H1 (cell line): Measurements from ENCODE around the gene COLEC12. TPM values are rescaled to one million over a fixed set of nuclear protein-coding genes. Genes with fewer than 3 reads are reported as not detected.
A peak's percentile ranks its signal among the peaks of the same experiment; 100 is the strongest.

ENCODE experiments used
- CREB1 ChIP-seq: IDR thresholded peaks from 2 replicates; pipeline ENCODE4 v1.6.1; 2012; ENCODE audit warnings: inconsistent platforms
- CTBP2 ChIP-seq: IDR thresholded peaks from 2 replicates; pipeline ENCODE4 v1.7.0; 2011; ENCODE audit warnings: borderline replicate concordance, mild to moderate bottlenecking, moderate library complexity, mixed read lengths, low read length; ENCODE audit not compliant: insufficient read depth, insufficient read length
- EP300 ChIP-seq, 2 experiments: IDR thresholded peaks; 1 replicate in 1 of 2; 2 replicates in 1 of 2; pipeline ENCODE4 v1.6.1; 2011 to 2012; ENCODE audit warnings: low read depth in 2 of 2, low read length in 2 of 2, mild to moderate bottlenecking in 2 of 2, borderline replicate concordance in 1 of 2, inconsistent platforms in 1 of 2, moderate library complexity in 1 of 2
- HDAC2 ChIP-seq, 2 experiments: fragments of 300-600 bp in 1 of 2; sonication (generic) in 1 of 2; IDR thresholded peaks; 2 replicates each; pipeline ENCODE4 v1.6.1; 2011 to 2012; ENCODE audit warnings: low read depth in 2 of 2, low read length in 2 of 2, mild to moderate bottlenecking in 2 of 2, moderate library complexity in 2 of 2, borderline replicate concordance in 1 of 2, inconsistent platforms in 1 of 2
- JUND ChIP-seq: IDR thresholded peaks from 2 replicates; pipeline ENCODE4 v1.6.1; 2011; ENCODE audit warnings: mild to moderate bottlenecking, improper control_type of control experiment, low read length
- KDM4A ChIP-seq: IDR thresholded peaks from one replicate; pipeline ENCODE4 v1.7.1; 2012; ENCODE audit warnings: low read depth, mild to moderate bottlenecking, moderate library complexity, low read length, inconsistent platforms; ENCODE audit not compliant: severe bottlenecking
- KDM5A ChIP-seq: fragments of 200-600 bp; IDR thresholded peaks from 2 replicates; pipeline ENCODE4 v1.7.1; 2012; ENCODE audit warnings: mild to moderate bottlenecking, low read length, inconsistent platforms, mixed read lengths
- NRF1 ChIP-seq: IDR thresholded peaks from 2 replicates; pipeline ENCODE4 v1.6.1; 2011; ENCODE audit warnings: mild to moderate bottlenecking, low read depth, low read length, improper control_type of control experiment
- PHF8 ChIP-seq: fragments of 200-600 bp; sonication (generic); conservative IDR thresholded peaks from 2 replicates; pipeline ENCODE4 v1.7.1; 2012; ENCODE audit warnings: low read depth, mild to moderate bottlenecking, inconsistent platforms, low read length, moderate library complexity
- POLR2A ChIP-seq, 2 experiments: IDR thresholded peaks; 1 replicate in 1 of 2; 2 replicates in 1 of 2; pipeline ENCODE4 v1.6.1; 2011; ENCODE audit warnings: low read depth in 2 of 2, low read length in 2 of 2, mild to moderate bottlenecking in 2 of 2; ENCODE audit errors: control extremely low read depth in 1 of 2
- POLR2AphosphoS5 ChIP-seq: IDR thresholded peaks from 2 replicates; pipeline ENCODE4 v1.6.1; 2011; ENCODE audit warnings: low read depth, low read length
- RAD21 ChIP-seq, 2 experiments: IDR thresholded peaks in 1 of 2; conservative IDR thresholded peaks in 1 of 2; 2 replicates each; pipeline ENCODE4 v1.6.1; 2011; ENCODE audit warnings: low read depth in 2 of 2, low read length in 2 of 2, improper control_type of control experiment in 1 of 2, inconsistent platforms in 1 of 2, mild to moderate bottlenecking in 1 of 2, moderate library complexity in 1 of 2
- RNF2 ChIP-seq: fragments of 200-900, 300-1000 bp; sonication (generic); IDR thresholded peaks from 2 replicates; pipeline ENCODE4 v1.7.1; 2016; ENCODE audit warnings: borderline replicate concordance, low read depth, mild to moderate bottlenecking, antibody characterized with exemption, low read length; ENCODE audit not compliant: poor library complexity, severe bottlenecking; ENCODE audit errors: missing control alignments
- SAP30 ChIP-seq: fragments of 300-600 bp; sonication (generic); IDR thresholded peaks from 2 replicates; pipeline ENCODE4 v1.7.1; 2012; ENCODE audit warnings: low read length, moderate library complexity, mild to moderate bottlenecking, inconsistent platforms; ENCODE audit not compliant: insufficient read depth, insufficient replicate concordance
- SIN3A ChIP-seq, 2 experiments: IDR thresholded peaks in 1 of 2; conservative IDR thresholded peaks in 1 of 2; 2 replicates each; pipeline ENCODE4 v1.6.1; 2011 to 2012; ENCODE audit warnings: low read length in 2 of 2, improper control_type of control experiment in 1 of 2, low read depth in 1 of 2, mild to moderate bottlenecking in 1 of 2
- SIRT6 ChIP-seq: IDR thresholded peaks from one replicate; pipeline ENCODE4 v1.7.1; 2012; ENCODE audit warnings: low read length, inconsistent platforms
- SP1 ChIP-seq: IDR thresholded peaks from 2 replicates; pipeline ENCODE4 v1.6.1; 2011; ENCODE audit warnings: low read depth, low read length
- SP2 ChIP-seq: IDR thresholded peaks from 2 replicates; pipeline ENCODE4 v1.6.1; 2012; ENCODE audit warnings: mild to moderate bottlenecking, low read length, inconsistent platforms
- SP4 ChIP-seq: IDR thresholded peaks from 2 replicates; pipeline ENCODE4 v1.6.1; 2012; ENCODE audit warnings: low read length, inconsistent platforms
- SRF ChIP-seq: IDR thresholded peaks from 2 replicates; pipeline ENCODE4 v1.6.1; 2011; ENCODE audit warnings: mild to moderate bottlenecking, low read depth, low read length, moderate library complexity
- TAF1 ChIP-seq: IDR thresholded peaks from 2 replicates; pipeline ENCODE4 v1.6.1; 2011; ENCODE audit warnings: mild to moderate bottlenecking, low read depth, low read length
- TEAD4 ChIP-seq: IDR thresholded peaks from 2 replicates; pipeline ENCODE4 v1.6.1; 2012; ENCODE audit warnings: low read depth, low read length, inconsistent platforms, mixed read lengths
- YY1 ChIP-seq: IDR thresholded peaks from 2 replicates; pipeline ENCODE4 v1.6.1; 2011; ENCODE audit warnings: low read depth, mild to moderate bottlenecking, low read length
- polyA plus RNA-seq, 7 experiments: library from polyadenylated mRNA; depleted of rRNA in 3 of 7; stranded (reverse) in 5 of 7; unstranded in 2 of 7; fragments of >200 nt in 5 of 7; fragments of 200-250 nt in 2 of 7; gene quantifications; 1 replicate in 5 of 7; 2 replicates in 1 of 7; 4 replicates in 1 of 7; pipeline versions ENCODE4 v1.2.1 to v1.2.3, GENCODE V29; 2011 to 2013; ENCODE audit warnings: missing spikeins in 2 of 7, mixed read lengths in 2 of 7
- total RNA-seq: library from RNA; stranded (reverse); fragmentation: NEBNext Ultra II Directional; extraction: Animal tissue kit (Norgen Biotek cat#: 25700); gene quantifications from 2 replicates; pipeline ENCODE4 v1.2.1, GENCODE V29; 2021

The COLEC12 gene
- total and polyA plus RNA-seq, 2 of the 8 experiments (the other 6 are each of a cell fraction or from before 2014, with no cell fraction given): 0.44 to 2.3 TPM

GRCh38 chr18:267688-268552, 232.6 kb downstream of the COLEC12 start, which contains the start of gene THOC1 (continued):
- TF ChIP-seq POLR2AphosphoS5 (peak; percentile 95), JUND (no peak; the same call in 1 of the 2 replicates), TEAD4 (0 out of 2 replicates have a peak, but pooled peaks have one; percentile 5), RNF2 (no peak), KDM5A (peak; percentile 87), HDAC2 (IDR thresholded peaks at IDR 0.05; ENCODE audit: borderline replicate concordance in 1 of 2, low read depth in 2 of 2, low read length in 2 of 2) (peak; percentile 51 to 84; a peak in 2 of 4 replicates), EP300 (IDR thresholded peaks at IDR 0.05; ENCODE audit: borderline replicate concordance in 1 of 2, low read depth in 2 of 2, low read length in 2 of 2) (peak in 1 of 2 experiments; percentile 85; a peak in 1 of 3 replicates), SP2 (peak; percentile 83), RAD21 (IDR thresholded peaks at IDR 0.05 in 1 of 2, conservative IDR thresholded peaks at IDR 0.05 in 1 of 2; ENCODE audit: low read depth in 2 of 2, low read length in 2 of 2) (peak; percentile 11 to 26; a peak in 3 of 4 replicates), SAP30 (peak; percentile 37), CTBP2 (no peak), POLR2A (IDR thresholded peaks at IDR 0.05; ENCODE audit: control extremely low read depth in 1 of 2, low read depth in 2 of 2, low read length in 2 of 2) (peak; percentile 82 to 86), YY1 (peak; percentile 83), SRF (peak; percentile 76), KDM4A (peak; percentile 98), TAF1 (peak; percentile 98), SP4 (no peak), SIRT6 (no peak), CREB1 (peak; percentile 99), NRF1 (0 out of 2 replicates have a peak, but pooled peaks have one; percentile 14), PHF8 (peak; percentile 95), SP1 (0 out of 2 replicates have a peak, but pooled peaks have one; percentile 42), SIN3A (conservative IDR thresholded peaks at IDR 0.05 in 1 of 2, IDR thresholded peaks at IDR 0.05 in 1 of 2; ENCODE audit: low read depth in 1 of 2, low read length in 2 of 2) (peak; percentile 77 to 89)
